ENCODE measurements around the gene CENPB.

DNA sequence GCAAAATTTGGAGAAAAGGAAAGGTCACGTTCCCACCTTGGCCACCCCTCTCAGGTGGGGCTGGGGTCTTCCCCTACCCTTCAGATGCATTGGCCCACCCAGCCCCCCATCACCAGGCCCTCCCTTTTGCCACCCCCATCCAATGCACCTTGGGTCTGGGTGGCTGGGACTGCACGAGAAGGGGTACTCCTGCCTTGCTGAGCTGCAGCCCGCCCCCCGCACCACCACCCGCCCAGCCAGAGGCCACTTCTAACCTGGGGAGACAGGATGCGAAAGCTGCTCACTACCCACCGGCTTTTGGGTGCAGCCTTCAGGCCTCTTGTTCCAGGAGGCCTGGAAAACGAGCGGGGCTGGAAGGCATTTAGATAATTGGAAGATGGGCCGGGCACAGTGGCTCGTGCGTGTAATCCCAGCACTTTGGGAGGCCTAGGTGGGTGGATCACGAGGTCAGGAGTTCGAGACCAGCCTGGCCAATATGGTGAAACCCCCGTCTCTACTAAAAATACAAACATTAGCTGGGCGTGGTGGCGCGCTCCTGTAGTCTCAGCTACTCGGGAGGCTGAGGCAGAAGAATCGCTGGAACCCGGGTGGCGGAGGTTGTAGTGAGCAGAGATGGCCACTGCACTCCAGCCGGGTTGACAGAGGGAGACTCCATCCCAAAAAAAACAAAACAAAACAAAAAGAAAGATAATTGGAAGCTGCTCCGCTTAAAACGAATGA lies 8.3 kb upstream of the CENPB start:
- TF ChIP-seq, protein P1, sequence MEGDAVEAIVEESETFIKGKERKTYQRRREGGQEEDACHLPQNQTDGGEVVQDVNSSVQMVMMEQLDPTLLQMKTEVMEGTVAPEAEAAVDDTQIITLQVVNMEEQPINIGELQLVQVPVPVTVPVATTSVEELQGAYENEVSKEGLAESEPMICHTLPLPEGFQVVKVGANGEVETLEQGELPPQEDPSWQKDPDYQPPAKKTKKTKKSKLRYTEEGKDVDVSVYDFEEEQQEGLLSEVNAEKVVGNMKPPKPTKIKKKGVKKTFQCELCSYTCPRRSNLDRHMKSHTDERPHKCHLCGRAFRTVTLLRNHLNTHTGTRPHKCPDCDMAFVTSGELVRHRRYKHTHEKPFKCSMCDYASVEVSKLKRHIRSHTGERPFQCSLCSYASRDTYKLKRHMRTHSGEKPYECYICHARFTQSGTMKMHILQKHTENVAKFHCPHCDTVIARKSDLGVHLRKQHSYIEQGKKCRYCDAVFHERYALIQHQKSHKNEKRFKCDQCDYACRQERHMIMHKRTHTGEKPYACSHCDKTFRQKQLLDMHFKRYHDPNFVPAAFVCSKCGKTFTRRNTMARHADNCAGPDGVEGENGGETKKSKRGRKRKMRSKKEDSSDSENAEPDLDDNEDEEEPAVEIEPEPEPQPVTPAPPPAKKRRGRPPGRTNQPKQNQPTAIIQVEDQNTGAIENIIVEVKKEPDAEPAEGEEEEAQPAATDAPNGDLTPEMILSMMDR (IDR thresholded peaks at IDR 0.05) = no peak
- no peak for TF ChIP-seq EP300 (IDR thresholded peaks at IDR 0.05)
